PC-3 (cell line): ENCODE results near the gene USHBP1.

Experiments used
- CTCF ChIP-seq: fragments of 300-600 bp; sonication (generic); conservative IDR thresholded peaks from 2 replicates; pipeline ENCODE4 v1.5.1; 2017; ENCODE audit warnings: antibody characterized with exemption, low read depth, mild to moderate bottlenecking, low read length
- EZH2phosphoT487 ChIP-seq: fragments of 300-600 bp; sonication (generic); IDR thresholded peaks from 2 replicates; pipeline ENCODE4 v1.6.1; 2018; ENCODE audit warnings: mild to moderate bottlenecking, antibody characterized with exemption, low read length, borderline replicate concordance

- no peak for TF ChIP-seq CTCF
- TF ChIP-seq EZH2phosphoT487 = no peak
Observed at GRCh38 chr19:17242431-17243208, 21.9 kb downstream of the USHBP1 start.
